GM18526 (cell line): ENCODE data around the gene OR7C2.

Source experiments
- POLR2A ChIP-seq: IDR thresholded peaks from 3 replicates; pipeline ENCODE4 v1.6.1; 2011; ENCODE audit not compliant: insufficient read length; ENCODE audit errors: extremely low read depth

Gene OR7C2

DNA sequence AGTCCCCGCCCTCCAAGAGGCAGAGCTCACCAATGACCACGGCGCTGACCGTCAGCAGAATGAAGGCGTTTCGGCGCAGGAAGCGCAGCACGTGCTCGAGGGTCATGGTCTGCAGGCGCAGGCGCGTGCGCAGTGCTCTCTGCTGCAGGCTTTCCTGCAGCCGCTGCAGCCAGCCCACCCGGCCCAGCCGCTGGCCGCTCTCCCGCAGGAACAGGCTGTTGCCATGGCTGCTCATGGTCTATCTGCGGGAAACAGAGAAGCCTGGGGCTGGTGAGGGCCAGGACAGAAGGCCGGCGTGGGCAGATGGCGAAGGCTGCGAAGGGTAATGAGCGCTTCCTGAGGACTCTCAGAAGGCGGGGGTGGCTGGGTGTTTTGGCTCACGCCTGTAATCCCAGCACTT, 31.4 kb downstream of the OR7C2 start:
- no peak for TF ChIP-seq POLR2A

DNA sequence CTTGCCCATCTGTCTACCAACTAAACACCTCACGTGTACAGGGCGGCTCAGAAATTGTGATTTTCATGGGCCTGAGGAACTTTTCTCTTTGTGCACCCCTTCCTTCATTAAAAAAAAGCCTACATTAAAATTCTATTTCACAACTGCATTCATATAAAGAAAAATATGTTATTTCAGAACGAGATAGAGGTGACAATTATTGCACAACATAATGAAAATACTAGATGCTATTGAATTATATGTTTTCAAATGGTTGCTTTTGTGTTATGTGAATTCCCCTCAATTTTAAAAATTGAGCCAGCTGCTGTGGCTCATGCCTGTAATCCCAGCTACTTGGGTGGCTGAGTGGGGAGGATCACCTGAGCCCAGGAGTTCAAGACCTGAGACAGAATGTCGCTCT, 33.2 kb downstream of the OR7C2 start:
- no peak for TF ChIP-seq POLR2A

DNA sequence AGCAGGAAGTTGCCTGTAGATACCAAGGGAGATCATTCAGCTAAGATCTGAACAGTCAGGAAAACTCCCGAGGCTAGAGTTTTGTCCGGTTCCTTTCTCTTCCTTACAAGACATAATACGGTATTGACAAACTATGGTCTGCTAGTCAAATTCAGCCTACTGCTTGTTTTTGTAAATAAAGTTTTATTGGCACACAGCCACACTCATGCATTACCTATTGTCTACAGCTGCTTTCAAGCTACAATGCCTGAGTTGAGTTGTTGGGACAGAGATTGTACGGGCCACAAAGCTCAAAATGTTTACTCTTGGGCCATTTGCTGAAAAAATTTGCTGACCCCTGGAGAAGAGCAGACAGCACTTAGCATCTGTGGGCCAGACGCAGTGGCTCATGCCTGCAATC, 35.8 kb downstream of the OR7C2 start:
- no peak for TF ChIP-seq POLR2A

GRCh38 chr19:14978161-14978776, 37.0 kb downstream of the OR7C2 start:
- TF ChIP-seq POLR2A, result no peak

GRCh38 chr19:14979476-14980255, 38.4 kb downstream of the OR7C2 start, which contains the start of gene SLC1A6:
SLC1A6 (minus strand) TSS chr19:14979864; CDS start chr19:14972910, 6,954 bp downstream.
- TF ChIP-seq POLR2A, result no peak

DNA sequence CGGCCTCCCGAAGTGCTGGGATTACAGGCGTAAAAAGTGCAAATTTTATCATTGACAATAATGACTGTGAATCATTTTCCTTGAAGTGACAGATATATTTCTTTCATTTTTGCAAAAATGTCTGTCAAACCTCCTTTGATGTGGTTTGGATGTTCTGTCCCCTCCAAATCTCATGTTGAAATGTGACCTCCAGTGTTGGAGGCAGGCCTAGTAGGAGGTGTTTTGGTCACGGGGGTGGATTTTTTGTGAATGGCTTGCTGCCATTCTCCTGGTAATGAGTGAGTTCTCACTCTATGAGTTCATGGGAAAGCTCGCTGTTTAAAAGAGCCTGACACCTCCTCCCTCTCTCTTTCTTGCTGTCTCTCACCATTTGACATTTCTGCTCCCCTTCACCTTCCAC, 43.8 kb downstream of the OR7C2 start:
- no peak for TF ChIP-seq POLR2A
